VCaP (cell line): ENCODE measurements around the gene WDR86.

Source experiments
- H3K27ac ChIP-seq: fragments of 450-650 bp; 2 replicates; pipeline ENCODE4 v1.5.1; 2017
- CTCF ChIP-seq: fragments of 450-650 bp; conservative IDR thresholded peaks from 2 replicates; pipeline ENCODE4 v1.5.1; 2017; ENCODE audit warnings: mild to moderate bottlenecking, moderate library complexity

WDR86 gene

GRCh38 chr7:151408839-151409666 lies 785 bp downstream of the WDR86 start:
- TF ChIP-seq CTCF = no peak
- H3K27ac ChIP-seq = no peak overlapping the region

GRCh38 chr7:151408498-151408838 lies 1.4 kb downstream of the WDR86 start:
- H3K27ac ChIP-seq = no peak overlapping the region
- no peak for TF ChIP-seq CTCF

- no peak for TF ChIP-seq CTCF
- no peak overlapping the region for H3K27ac ChIP-seq
These were observed 2.8 kb downstream of the WDR86 start for GRCh38 chr7:151406886-151407583.

GRCh38 chr7:151406051-151406875 lies 3.6 kb downstream of the WDR86 start:
- no peak for TF ChIP-seq CTCF

GRCh38 chr7:151405588-151405987 lies 4.2 kb downstream of the WDR86 start:
- TF ChIP-seq CTCF = no peak
- H3K27ac ChIP-seq = no peak overlapping the region

More at GRCh38 chr7:151406051-151406875, 3.6 kb downstream of the WDR86 start:
- H3K27ac ChIP-seq = no peak overlapping the region

- TF ChIP-seq CTCF = no peak
- H3K27ac ChIP-seq = no peak overlapping the region
These were observed 4.8 kb downstream of the WDR86 start for GRCh38 chr7:151405056-151405455.
